Right lobe of liver (tissue), 4 donors: ENCODE results near the gene ARHGAP23.

ENCODE experiments used
- CTCF ChIP-seq, 4 donors: fragments of 200-600 bp in 3 of 4; fragments of 450-650 bp in 1 of 4; IDR thresholded peaks; one replicate each; pipeline versions ENCODE4 v1.5.1 to v1.8.0; 2016 to 2022; ENCODE audit warnings: antibody characterized with exemption in 4 of 4, mild to moderate bottlenecking in 2 of 4
- POLR2A ChIP-seq: fragments of 450-650 bp; IDR thresholded peaks from one replicate; pipeline ENCODE4 v1.6.1; 2017; ENCODE audit warnings: antibody characterized with exemption, mild to moderate bottlenecking
- donor health status: DM: no; HTN: no; CAD: no.
- donor health status: DM: no; HTN: no; CAD: no.
- donor health status: DM: no; HTN: yes; CAD: no.

GRCh38 chr17:38395090-38395489, 33.2 kb upstream of the ARHGAP23 start:
- no peak for TF ChIP-seq CTCF (IDR thresholded peaks at IDR 0.05)
- TF ChIP-seq POLR2A: no peak
